Motor neuron (in vitro differentiated cells): ENCODE data around the gene C22orf42. TPM values are rescaled to one million over a fixed set of nuclear protein-coding genes. Genes with fewer than 3 reads are reported as not detected.
"Not testable (repeated sequence)": the region's sequence is repeated elsewhere in the genome, so short reads cannot be mapped to it uniquely, and the experiment has no call there.

Source experiments
- ATAC-seq, 8 experiments: fragments of 200-7000 bp; cut with Tn5 transposase; replicated peaks in 6 of 8; 2 replicates each; pipeline ENCODE4 v1.8.0; 2021; ENCODE audit warnings: mild to moderate bottlenecking in 8 of 8, moderate library complexity in 8 of 8
- H3K27ac ChIP-seq, 2 donors: fragments of 250-450 bp; sonication (Bioruptor Pico); 2 replicates each; pipeline ENCODE4 v1.9.0; 2021; ENCODE audit warnings: antibody characterized with exemption in 2 of 2, mild to moderate bottlenecking in 2 of 2, moderate library complexity in 1 of 2
- H3K4me1 ChIP-seq, 2 donors: fragments of 250-450 bp; sonication (Bioruptor Pico); replicated peaks in 1 of 2; 2 replicates each; pipeline ENCODE4 v1.6.1; 2021; ENCODE audit warnings: antibody characterized with exemption in 2 of 2, mild to moderate bottlenecking in 2 of 2, moderate library complexity in 1 of 2
- H3K4me3 ChIP-seq, 5 donors: fragments of 250-450 bp; sonication (Bioruptor Pico); 2 replicates each; pipeline ENCODE4 v1.9.0; 2021; ENCODE audit warnings: antibody characterized with exemption in 5 of 5, mild to moderate bottlenecking in 5 of 5, moderate library complexity in 4 of 5
- WGBS, 10 experiments: fragments of 450-650 bp; shearing (Covaris generic); methylation state at CpG; one replicate each; pipeline ENCODE4 v1.0.0; 2022; 5-methylcytosine and 5-hydroxymethylcytosine counted together
- in situ Hi-C, 9 experiments: fragments of 400-800 bp; cut with MboI; loops; one replicate each; pipeline ENCODE4 v1.15.0; 2021; ENCODE audit warnings: low sequenced_read_pairs in 9 of 9, low pct_unique_long_range_greater_than_20kb in 2 of 9; ENCODE audit not compliant: unreplicated experiment in 9 of 9
- total RNA-seq, 8 experiments: library from RNA; unstranded; fragments of 300-600 nt; gene quantifications; 2 replicates each; pipeline versions ENCODE4 v1.2.3 to v1.2.4, GENCODE V29; 2022

Gene C22orf42
- total RNA-seq, 8 experiments from 2014 or later, result 0.71 to 5.2 (median 3.0) TPM; not detected in 3

- not testable (repeated sequence) for H3K27ac ChIP-seq, H3K4me1 ChIP-seq, H3K4me3 ChIP-seq
- ATAC-seq, result peak in 6 of 8 experiments; percentile 32 to 95 (median 76)
- no CpG with 5 or more reads among the region's 6 CpGs for WGBS, 10 experiments
- in situ Hi-C loops, result loop anchor here in 1 of 9 experiments (25.0 kb wide), 1 partner anchor 122 kb away; the partner anchor contains the start of gene SLC5A4
These were observed 18.4 kb downstream of the C22orf42 start for GRCh38 chr22:32140688-32141087.

- H3K27ac ChIP-seq, ATAC-seq, H3K4me3 ChIP-seq, H3K4me1 ChIP-seq: not testable (repeated sequence)
- in situ Hi-C loops, result loop anchor here in 1 of 9 experiments (25.0 kb wide), 1 partner anchor 124 kb away; the partner anchor contains the start of gene SLC5A4
- WGBS, 10 experiments, result 60 to 86% (median 69%) methylated on average over 1 of the region's 1 CpG; no CpG with 5 or more reads in 4 of the 10 experiments
These were observed 20.5 kb downstream of the C22orf42 start for GRCh38 chr22:32138576-32138975.

- peak in 2 of 8 experiments; percentile 11 to 29 for ATAC-seq
These were observed 21.3 kb downstream of the C22orf42 start for GRCh38 chr22:32137731-32138324.

GRCh38 chr22:32136881-32137280 lies 22.2 kb downstream of the C22orf42 start:
- in situ Hi-C loops, result loop anchor here in 1 of 9 experiments (25.0 kb wide), 1 partner anchor 125 kb away; the partner anchor contains the start of gene SLC5A4
- H3K4me1 ChIP-seq, H3K27ac ChIP-seq, ATAC-seq, H3K4me3 ChIP-seq: not testable (repeated sequence)
- WGBS, 10 experiments, result 68% methylated on average over 2 of the region's 4 CpGs; no CpG with 5 or more reads in 9 of the 10 experiments

More at GRCh38 chr22:32137731-32138324, 21.3 kb downstream of the C22orf42 start:
- not testable (repeated sequence) for H3K4me3 ChIP-seq, H3K27ac ChIP-seq, H3K4me1 ChIP-seq
- 59 to 95% (median 90%) methylated on average over 2 to 15 of the region's 16 CpGs; no CpG with 5 or more reads in 1 of the 10 experiments for WGBS, 10 experiments
- in situ Hi-C loops, result loop anchor here in 1 of 9 experiments (25.0 kb wide), 1 partner anchor 124 kb away; the partner anchor contains the start of gene SLC5A4

GRCh38 chr22:32135958-32136357 lies 23.1 kb downstream of the C22orf42 start:
- in situ Hi-C loops, result loop anchor here in 1 of 9 experiments (25.0 kb wide), 1 partner anchor 126 kb away; the partner anchor contains the start of gene SLC5A4
- H3K4me1 ChIP-seq, H3K4me3 ChIP-seq, H3K27ac ChIP-seq: not testable (repeated sequence)
- ATAC-seq, result peak in 2 of 8 experiments; percentile 47 to 62
- 20 to 29% methylated on average over 1 of the region's 3 CpGs; no CpG with 5 or more reads in 8 of the 10 experiments for WGBS, 10 experiments

GRCh38 chr22:32134796-32135195 lies 24.3 kb downstream of the C22orf42 start:
- H3K4me3 ChIP-seq, ATAC-seq, H3K27ac ChIP-seq, H3K4me1 ChIP-seq: not testable (repeated sequence)
- 62 to 98% (median 84%) methylated on average over 3 to 12 of the region's 14 CpGs; no CpG with 5 or more reads in 3 of the 10 experiments for WGBS, 10 experiments
- in situ Hi-C loops, result loop anchor here in 1 of 9 experiments (25.0 kb wide), 1 partner anchor 128 kb away; the partner anchor contains the start of gene SLC5A4

- in situ Hi-C loops, result loop anchor here in 1 of 9 experiments (25.0 kb wide), 1 partner anchor 130 kb away; the partner anchor contains the start of gene SLC5A4
- 43 to 100% methylated on average over 1 of the region's 1 CpG; no CpG with 5 or more reads in 8 of the 10 experiments for WGBS, 10 experiments
- H3K27ac ChIP-seq, result no peak overlapping the region
These were observed 26.3 kb downstream of the C22orf42 start for GRCh38 chr22:32132783-32133182.

GRCh38 chr22:32132126-32132525 lies 27.0 kb downstream of the C22orf42 start:
- in situ Hi-C loops, result loop anchor here in 1 of 9 experiments (25.0 kb wide), 1 partner anchor 130 kb away; the partner anchor contains the start of gene SLC5A4
- WGBS, 10 experiments, result 80 to 100% (median 92%) methylated on average over 1 to 6 of the region's 11 CpGs; no CpG with 5 or more reads in 5 of the 10 experiments
- no peak for ATAC-seq
- Histone ChIP-seq H3K27ac (no peak overlapping the region), H3K4me3 (no peak overlapping the region), H3K4me1 (no peaks in the 10 kb centered on the region)

More at GRCh38 chr22:32132783-32133182, 26.3 kb downstream of the C22orf42 start:
- H3K4me3 ChIP-seq, result no peak overlapping the region
- ATAC-seq, result no peak
- no peaks in the 10 kb centered on the region for H3K4me1 ChIP-seq

GRCh38 chr22:32130464-32130863 lies 28.6 kb downstream of the C22orf42 start:
- no peaks in the 10 kb centered on the region for H3K4me1 ChIP-seq
- ATAC-seq, result peak in 1 of 8 experiments; percentile 38
- WGBS, 10 experiments, result 0 to 60% (median 40%) methylated on average over 1 to 2 of the region's 2 CpGs; no CpG with 5 or more reads in 5 of the 10 experiments
- in situ Hi-C loops, result loop anchor here in 1 of 9 experiments (25.0 kb wide), 1 partner anchor 132 kb away; the partner anchor contains the start of gene SLC5A4
- no peak overlapping the region for H3K4me3 ChIP-seq
- no peak overlapping the region for H3K27ac ChIP-seq

- in situ Hi-C loops, result loop anchor here in 1 of 9 experiments (25.0 kb wide), 1 partner anchor 134 kb away; the partner anchor contains the start of gene SLC5A4
- ATAC-seq, result no peak
- Histone ChIP-seq H3K4me3 (no peak overlapping the region), H3K27ac (no peak overlapping the region), H3K4me1 (no peaks in the 10 kb centered on the region)
- WGBS, 10 experiments, result 20 to 83% (median 69%) methylated on average over 1 to 2 of the region's 4 CpGs; no CpG with 5 or more reads in 6 of the 10 experiments
These were observed 31.2 kb downstream of the C22orf42 start for GRCh38 chr22:32127904-32128303.

GRCh38 chr22:32123657-32124056 lies 35.4 kb downstream of the C22orf42 start:
- Histone ChIP-seq H3K27ac (no peak overlapping the region), H3K4me3 (no peak overlapping the region), H3K4me1 (no peaks in the 10 kb centered on the region)
- 54 to 73% (median 55%) methylated on average over 3 to 8 of the region's 10 CpGs; no CpG with 5 or more reads in 7 of the 10 experiments for WGBS, 10 experiments
- in situ Hi-C loops, result loop anchor here in 2 of 9 experiments (25.0 kb wide), 2 partner anchors 111 to 264 kb away; no protein-coding TSS in a partner anchor
- peak in 1 of 8 experiments; percentile 57 for ATAC-seq

GRCh38 chr22:32122899-32123298 lies 36.2 kb downstream of the C22orf42 start:
- Histone ChIP-seq H3K27ac (no peak overlapping the region), H3K4me1 (no peaks in the 10 kb centered on the region), H3K4me3 (no peak overlapping the region)
- no peak for ATAC-seq
- 72% methylated on average over 6 of the region's 15 CpGs; no CpG with 5 or more reads in 9 of the 10 experiments for WGBS, 10 experiments
- in situ Hi-C loops, result loop anchor here in 2 of 9 experiments (25.0 kb wide), 2 partner anchors 111 to 264 kb away; no protein-coding TSS in a partner anchor

GRCh38 chr22:32120603-32121002 lies 38.5 kb downstream of the C22orf42 start:
- WGBS, 10 experiments, result 60 to 100% (median 80%) methylated on average over 1 of the region's 20 CpGs; no CpG with 5 or more reads in 7 of the 10 experiments
- no peak for ATAC-seq
- no peaks in the 10 kb centered on the region for H3K4me1 ChIP-seq
- in situ Hi-C loops, result loop anchor here in 2 of 9 experiments (25.0 kb wide), 2 partner anchors 108 to 267 kb away; no protein-coding TSS in a partner anchor
- H3K4me3 ChIP-seq, result no peak overlapping the region
- no peak overlapping the region for H3K27ac ChIP-seq
